CD14-positive monocyte (primary cell): ENCODE measurements around the gene KCNJ16. TPM values are rescaled to one million over a fixed set of nuclear protein-coding genes. Genes with fewer than 3 reads are reported as not detected.

ENCODE experiments used
- DNase-seq, 3 donors: peaks; one replicate each; pipeline ENCODE4 v3.0.0-alpha.2; 2011 to 2022
- H2AFZ ChIP-seq: 2 replicates; pipeline ENCODE4 v1.6.0; 2012; ENCODE audit warnings: mild to moderate bottlenecking, low read depth, low read length, inconsistent platforms; ENCODE audit not compliant: insufficient read depth, poor library complexity, severe bottlenecking
- H3K27ac ChIP-seq, 2 donors: 1 replicate in 1 of 2; 2 replicates in 1 of 2; pipeline ENCODE4 v1.5.1; 2012 to 2013; ENCODE audit warnings: low read length in 2 of 2, control low read depth in 1 of 2, inconsistent platforms in 1 of 2, low read depth in 1 of 2, mild to moderate bottlenecking in 1 of 2
- H3K27me3 ChIP-seq, 2 donors: one replicate each; pipeline versions ENCODE4 v1.6.0 to v1.6.1; 2011 to 2013; ENCODE audit warnings: low read length in 2 of 2; ENCODE audit not compliant: control insufficient read depth in 2 of 2, insufficient read depth in 2 of 2
- H3K36me3 ChIP-seq, 2 donors: replicated peaks in 1 of 2; 1 replicate in 1 of 2; 2 replicates in 1 of 2; pipeline versions ENCODE4 v1.5.1 to v1.6.1; 2012 to 2013; ENCODE audit warnings: low read length in 2 of 2, control low read depth in 1 of 2, inconsistent platforms in 1 of 2, mild to moderate bottlenecking in 1 of 2; ENCODE audit not compliant: insufficient read depth in 2 of 2, control insufficient read depth in 1 of 2
- H3K4me1 ChIP-seq, 2 donors: 1 replicate in 1 of 2; 2 replicates in 1 of 2; pipeline versions ENCODE4 v1.5.1 to v1.6.1; 2012 to 2013; ENCODE audit warnings: low read length in 2 of 2, control low read depth in 1 of 2, inconsistent platforms in 1 of 2, mild to moderate bottlenecking in 1 of 2, moderate library complexity in 1 of 2; ENCODE audit not compliant: insufficient read depth in 2 of 2, control insufficient read depth in 1 of 2
- H3K4me2 ChIP-seq: replicated peaks from 2 replicates; pipeline ENCODE3; 2012; ENCODE audit warnings: low read length, moderate library complexity, mild to moderate bottlenecking; ENCODE audit not compliant: poor library complexity, severe bottlenecking; ENCODE audit errors: extremely low read depth
- H3K4me3 ChIP-seq, 3 experiments: fragments of 200-600 bp in 1 of 3; sonication (generic) in 1 of 3; replicated peaks in 1 of 3; 1 replicate in 2 of 3; 2 replicates in 1 of 3; pipeline ENCODE4 v1.5.1; 2011 to 2013; ENCODE audit warnings: low read length in 3 of 3, mild to moderate bottlenecking in 3 of 3, control low read depth in 2 of 3, low read depth in 2 of 3, inconsistent platforms in 1 of 3, moderate library complexity in 1 of 3
- H3K79me2 ChIP-seq: 2 replicates; pipeline ENCODE4 v1.6.0; 2012; ENCODE audit warnings: mild to moderate bottlenecking, control low read depth, inconsistent platforms, low read length, moderate library complexity; ENCODE audit not compliant: insufficient read depth
- H3K9ac ChIP-seq: 2 replicates; pipeline ENCODE4 v1.6.0; 2017; ENCODE audit warnings: low read length, mild to moderate bottlenecking; ENCODE audit not compliant: insufficient read depth, poor library complexity, severe bottlenecking
- H3K9me3 ChIP-seq, 2 donors: replicated peaks in 1 of 2; 1 replicate in 1 of 2; 2 replicates in 1 of 2; pipeline versions ENCODE4 v1.5.1 to v1.6.1; 2012 to 2013; ENCODE audit warnings: low read length in 2 of 2, control low read depth in 1 of 2; ENCODE audit not compliant: control insufficient read depth in 1 of 2, insufficient read depth in 1 of 2
- H4K20me1 ChIP-seq: 2 replicates; pipeline ENCODE4 v1.6.0; 2012; ENCODE audit warnings: mild to moderate bottlenecking, low read length, control low read depth, moderate library complexity; ENCODE audit not compliant: insufficient read depth
- H3K27ac Mint-ChIP-seq, 7 donors: one replicate each; pipeline ENCODE4 v1.8.0; 2020; ENCODE audit warnings: mild to moderate bottlenecking in 7 of 7, mixed read lengths in 7 of 7, moderate library complexity in 6 of 7, inconsistent platforms in 2 of 7
- H3K27me3 Mint-ChIP-seq, 3 donors: one replicate each; pipeline ENCODE4 v1.8.0; 2021 to 2022; ENCODE audit warnings: low read depth in 3 of 3, mild to moderate bottlenecking in 3 of 3, mixed read lengths in 3 of 3, moderate library complexity in 3 of 3, inconsistent platforms in 1 of 3
- H3K36me3 Mint-ChIP-seq, 2 donors: one replicate each; pipeline ENCODE4 v1.8.0; 2020; ENCODE audit warnings: mixed read lengths in 2 of 2, inconsistent platforms in 1 of 2, mild to moderate bottlenecking in 1 of 2
- H3K4me1 Mint-ChIP-seq: one replicate; pipeline ENCODE4 v1.8.0; 2020; ENCODE audit warnings: mild to moderate bottlenecking, mixed read lengths
- H3K4me3 Mint-ChIP-seq, 2 donors: one replicate each; pipeline ENCODE4 v1.8.0; 2020; ENCODE audit warnings: mild to moderate bottlenecking in 2 of 2, mixed read lengths in 2 of 2, moderate library complexity in 1 of 2
- H3K9me3 Mint-ChIP-seq, 7 donors: one replicate each; pipeline ENCODE4 v1.8.0; 2020 to 2022; ENCODE audit warnings: mixed read lengths in 7 of 7, mild to moderate bottlenecking in 6 of 7, moderate library complexity in 6 of 7, inconsistent platforms in 2 of 7
- CTCF ChIP-seq: fragments of 200-600 bp; IDR thresholded peaks from one replicate; pipeline ENCODE4 v1.8.0; 2022; ENCODE audit warnings: antibody characterized with exemption, mild to moderate bottlenecking
- WGBS: methylation state at CpG from one replicate; pipeline ENCODE4 v1.1.5; 2013; ENCODE audit warnings: missing lambda C conversion rate; ENCODE audit not compliant: insufficient coverage; 5-methylcytosine and 5-hydroxymethylcytosine counted together
- intact Hi-C, 2 donors: fragments of 100-400 bp; cut with micrococcal nuclease; formaldehyde crosslinking; loops; one replicate each; pipeline versions ENCODE4 v1.15.0 to v1.15.1; 2023
- polyA plus RNA-seq, 3 donors: library from polyadenylated mRNA; depleted of rRNA in 1 of 3; unstranded in 2 of 3; stranded (reverse) in 1 of 3; fragments of 300-500 nt in 2 of 3; fragments of >200 nt in 1 of 3; fragmentation: Illumina TruSeq in 2 of 3; gene quantifications; 1 replicate in 2 of 3; 2 replicates in 1 of 3; pipeline ENCODE4 v1.2.3, GENCODE V29; 2012 to 2021

The KCNJ16 gene
- polyA plus RNA-seq, 3 donors, result not detected

GRCh38 chr17:70161519-70161918, 86.5 kb downstream of the KCNJ16 start:
- Histone ChIP-seq H3K4me3 (no peak overlapping the region), H3K27me3 (no peaks in the 10 kb centered on the region), H4K20me1 (no peaks in the 10 kb centered on the region), H3K36me3 (no peaks in the 10 kb centered on the region), H3K4me1 (no peaks in the 10 kb centered on the region), H3K9me3 (no peaks in the 10 kb centered on the region), H3K79me2 (no peaks in the 10 kb centered on the region), H3K9ac (no peak overlapping the region), H3K27ac (no peak overlapping the region), H3K4me2 (no peak overlapping the region), H2AFZ (no peak overlapping the region)
- Mint-ChIP-seq H3K9me3 (peaks cover 0 to 3% (median 0%) of the 10 kb centered on the region in 7 donors), H3K27me3 (no peaks in the 10 kb centered on the region), H3K27ac (no peak overlapping the region), H3K36me3 (no peaks in the 10 kb centered on the region), H3K4me1 (peaks cover 3% of the 10 kb centered on the region), H3K4me3 (no peak overlapping the region)
- intact Hi-C loops, result no loop called here
- DNase-seq, result no peak
- WGBS, result no CpG with 5 or more reads among the region's 1 CpG
- TF ChIP-seq CTCF, result no peak

- no peak for DNase-seq
- Histone ChIP-seq H3K9me3 (no peaks in the 10 kb centered on the region), H3K27ac (no peak overlapping the region), H2AFZ (no peak overlapping the region), H3K4me1 (peaks cover 6 to 19% of the 10 kb centered on the region in 2 donors), H4K20me1 (peaks cover 9% of the 10 kb centered on the region), H3K9ac (no peak overlapping the region), H3K4me2 (no peak overlapping the region), H3K36me3 (no peaks in the 10 kb centered on the region), H3K27me3 (no peaks in the 10 kb centered on the region), H3K79me2 (peaks cover 11% of the 10 kb centered on the region), H3K4me3 (no peak overlapping the region)
- Mint-ChIP-seq H3K4me3 (no peak overlapping the region), H3K4me1 (peaks cover 23% of the 10 kb centered on the region), H3K36me3 (no peaks in the 10 kb centered on the region), H3K27ac (no peak overlapping the region), H3K9me3 (peaks cover 0 to 3% (median 0%) of the 10 kb centered on the region in 7 donors), H3K27me3 (no peaks in the 10 kb centered on the region)
- no CpG with 5 or more reads among the region's 2 CpGs for WGBS
- intact Hi-C loops, result no loop called here
- TF ChIP-seq CTCF, result no peak
Observed at GRCh38 chr17:70165383-70165782, 90.4 kb downstream of the KCNJ16 start.
